IPS-NIHi11 (cell line): Measurements from ENCODE around the gene RAD51B.

ENCODE experiments used
- DNase-seq: peaks from one replicate; pipeline ENCODE4 v3.0.0; 2012; ENCODE audit warnings: mixed read lengths, low spot score

The RAD51B gene

GRCh38 chr14:68526512-68527091 lies 707.0 kb downstream of the RAD51B start:
- no peak for DNase-seq

GRCh38 chr14:68527329-68527851 lies 707.8 kb downstream of the RAD51B start:
- peak; percentile 33 for DNase-seq

- DNase-seq, result no peak
Measured at GRCh38 chr14:68528040-68528687, 708.6 kb downstream of the RAD51B start.

GRCh38 chr14:68530443-68530842 lies 710.9 kb downstream of the RAD51B start:
- DNase-seq, result no peak

GRCh38 chr14:68532496-68532895 lies 712.9 kb downstream of the RAD51B start:
- no peak for DNase-seq

GRCh38 chr14:68534276-68534675 lies 714.7 kb downstream of the RAD51B start:
- DNase-seq, result no peak

GRCh38 chr14:68535404-68536017 lies 715.9 kb downstream of the RAD51B start:
- DNase-seq, result no peak

GRCh38 chr14:68536018-68536410 lies 716.4 kb downstream of the RAD51B start:
- DNase-seq, result no peak

- DNase-seq, result no peak
Measured at GRCh38 chr14:68538639-68539038, 719.1 kb downstream of the RAD51B start.

GRCh38 chr14:68539241-68539737 lies 719.7 kb downstream of the RAD51B start:
- DNase-seq, result no peak

- DNase-seq, result no peak
Measured at GRCh38 chr14:68539789-68540188, 720.2 kb downstream of the RAD51B start.

- no peak for DNase-seq
Measured at GRCh38 chr14:68541178-68541896, 721.8 kb downstream of the RAD51B start.

- DNase-seq, result no peak
Measured at GRCh38 chr14:68542346-68542745, 722.8 kb downstream of the RAD51B start.

- no peak for DNase-seq
Measured at GRCh38 chr14:68543516-68543915, 723.9 kb downstream of the RAD51B start.

GRCh38 chr14:68544081-68544892 lies 724.7 kb downstream of the RAD51B start:
- DNase-seq, result no peak

GRCh38 chr14:68546839-68547238 lies 727.3 kb downstream of the RAD51B start:
- DNase-seq, result no peak

GRCh38 chr14:68547305-68548193 lies 728.0 kb downstream of the RAD51B start:
- DNase-seq, result no peak

- DNase-seq, result peak; percentile 47
Measured at GRCh38 chr14:68548194-68549076, 728.9 kb downstream of the RAD51B start.

GRCh38 chr14:68550338-68550715 lies 730.7 kb downstream of the RAD51B start:
- DNase-seq, result no peak
